DND-41 (cell line): ENCODE data around the gene MYOZ1.

Experiments used
- ATAC-seq: fragments of 200-7000 bp; cut with Tn5 transposase; 3 replicates; pipeline ENCODE4 v1.9.1; 2021; ENCODE audit warnings: low read depth; ENCODE audit not compliant: insufficient read depth
- DNase-seq: peaks from one replicate; pipeline ENCODE4 v3.0.0-alpha.2; 2020
- H2AFZ ChIP-seq: 2 replicates; pipeline ENCODE4 v1.6.0; 2012; ENCODE audit warnings: low read depth, low read length
- H3K27ac ChIP-seq: 2 replicates; pipeline ENCODE4 v1.5.1; 2012; ENCODE audit warnings: low read length, inconsistent platforms
- H3K27me3 ChIP-seq: fragments of 200-600 bp; sonication (generic); 2 replicates; pipeline ENCODE4 v1.6.0; 2012; ENCODE audit warnings: low read length, mild to moderate bottlenecking, inconsistent platforms; ENCODE audit not compliant: insufficient read depth, poor library complexity
- H3K36me3 ChIP-seq: 2 replicates; pipeline ENCODE4 v1.5.1; 2012; ENCODE audit warnings: low read length, inconsistent platforms; ENCODE audit not compliant: insufficient read depth
- H3K4me1 ChIP-seq: 2 replicates; pipeline ENCODE4 v1.5.1; 2012; ENCODE audit warnings: mild to moderate bottlenecking, low read length; ENCODE audit not compliant: insufficient read depth
- H3K4me2 ChIP-seq: 2 replicates; pipeline ENCODE4 v1.6.0; 2012; ENCODE audit warnings: mild to moderate bottlenecking, moderate library complexity, low read length, inconsistent platforms; ENCODE audit not compliant: insufficient read depth
- H3K4me3 ChIP-seq, 2 experiments: fragments of 200-600 bp in 1 of 2; shearing (Covaris generic) in 1 of 2; 2 replicates each; pipeline ENCODE4 v1.5.1; 2012 to 2016; ENCODE audit warnings: inconsistent platforms in 2 of 2, low read length in 2 of 2, mild to moderate bottlenecking in 2 of 2, low read depth in 1 of 2, moderate library complexity in 1 of 2
- H3K79me2 ChIP-seq: 2 replicates; pipeline ENCODE4 v1.6.0; 2012; ENCODE audit warnings: low read length, inconsistent platforms; ENCODE audit not compliant: insufficient read depth
- H3K9ac ChIP-seq: 2 replicates; pipeline ENCODE4 v1.6.0; 2012; ENCODE audit warnings: low read depth, mild to moderate bottlenecking, inconsistent platforms, low read length, moderate library complexity
- H3K9me3 ChIP-seq: 2 replicates; pipeline ENCODE4 v1.5.1; 2012; ENCODE audit warnings: low read length, moderate library complexity, mild to moderate bottlenecking, inconsistent platforms; ENCODE audit not compliant: insufficient read depth, severe bottlenecking
- H4K20me1 ChIP-seq: 2 replicates; pipeline ENCODE4 v1.6.0; 2012; ENCODE audit warnings: low read length; ENCODE audit not compliant: insufficient read depth
- EZH2 ChIP-seq: IDR thresholded peaks from 3 replicates; pipeline ENCODE4 v1.6.1; 2012; ENCODE audit warnings: borderline replicate concordance, low read depth, mild to moderate bottlenecking, moderate library complexity, low read length, inconsistent platforms; ENCODE audit not compliant: severe bottlenecking
- TF ChIP-seq, protein P1 (sequence below): IDR thresholded peaks from 2 replicates; pipeline ENCODE4 v1.5.1; 2012; ENCODE audit warnings: borderline replicate concordance, low read length, moderate library complexity, mild to moderate bottlenecking; ENCODE audit not compliant: poor library complexity, severe bottlenecking; ENCODE audit errors: extremely low read depth

The MYOZ1 gene

DNA sequence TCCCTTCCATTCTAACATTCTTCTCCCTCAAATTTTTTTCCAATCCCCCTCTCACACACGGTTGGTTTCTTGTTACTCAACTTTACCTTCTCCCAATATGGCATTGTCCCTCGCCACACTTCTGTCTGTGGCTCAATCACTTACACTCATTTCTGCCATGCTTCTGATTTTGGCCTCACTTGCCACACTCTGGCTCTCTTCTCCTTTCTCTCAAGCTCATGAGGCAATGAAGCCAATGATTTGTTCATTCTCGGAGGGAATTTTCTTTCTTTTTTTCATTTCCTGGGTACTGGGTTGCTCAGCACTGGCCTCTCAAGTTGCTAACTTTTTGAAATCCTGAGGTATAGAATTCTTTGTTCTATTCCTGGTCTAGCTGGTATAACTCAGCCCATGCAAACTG lies 4.0 kb upstream of the MYOZ1 start:
- no peak overlapping the region for H3K9ac ChIP-seq
- no peaks in the 10 kb centered on the region for H3K36me3 ChIP-seq
- TF ChIP-seq, protein P1, sequence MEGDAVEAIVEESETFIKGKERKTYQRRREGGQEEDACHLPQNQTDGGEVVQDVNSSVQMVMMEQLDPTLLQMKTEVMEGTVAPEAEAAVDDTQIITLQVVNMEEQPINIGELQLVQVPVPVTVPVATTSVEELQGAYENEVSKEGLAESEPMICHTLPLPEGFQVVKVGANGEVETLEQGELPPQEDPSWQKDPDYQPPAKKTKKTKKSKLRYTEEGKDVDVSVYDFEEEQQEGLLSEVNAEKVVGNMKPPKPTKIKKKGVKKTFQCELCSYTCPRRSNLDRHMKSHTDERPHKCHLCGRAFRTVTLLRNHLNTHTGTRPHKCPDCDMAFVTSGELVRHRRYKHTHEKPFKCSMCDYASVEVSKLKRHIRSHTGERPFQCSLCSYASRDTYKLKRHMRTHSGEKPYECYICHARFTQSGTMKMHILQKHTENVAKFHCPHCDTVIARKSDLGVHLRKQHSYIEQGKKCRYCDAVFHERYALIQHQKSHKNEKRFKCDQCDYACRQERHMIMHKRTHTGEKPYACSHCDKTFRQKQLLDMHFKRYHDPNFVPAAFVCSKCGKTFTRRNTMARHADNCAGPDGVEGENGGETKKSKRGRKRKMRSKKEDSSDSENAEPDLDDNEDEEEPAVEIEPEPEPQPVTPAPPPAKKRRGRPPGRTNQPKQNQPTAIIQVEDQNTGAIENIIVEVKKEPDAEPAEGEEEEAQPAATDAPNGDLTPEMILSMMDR = no peak
- no peak for TF ChIP-seq EZH2
- H3K79me2 ChIP-seq = no peaks in the 10 kb centered on the region
- H4K20me1 ChIP-seq = no peaks in the 10 kb centered on the region
- no peak overlapping the region for H3K4me3 ChIP-seq
- no peaks in the 10 kb centered on the region for H3K4me1 ChIP-seq
- no peak overlapping the region for H2AFZ ChIP-seq
- ATAC-seq = no peak
- no peak overlapping the region for H3K27ac ChIP-seq
- H3K4me2 ChIP-seq = no peak overlapping the region
- H3K9me3 ChIP-seq = no peaks in the 10 kb centered on the region
- no peak for DNase-seq
- H3K27me3 ChIP-seq = no peaks in the 10 kb centered on the region

DNA sequence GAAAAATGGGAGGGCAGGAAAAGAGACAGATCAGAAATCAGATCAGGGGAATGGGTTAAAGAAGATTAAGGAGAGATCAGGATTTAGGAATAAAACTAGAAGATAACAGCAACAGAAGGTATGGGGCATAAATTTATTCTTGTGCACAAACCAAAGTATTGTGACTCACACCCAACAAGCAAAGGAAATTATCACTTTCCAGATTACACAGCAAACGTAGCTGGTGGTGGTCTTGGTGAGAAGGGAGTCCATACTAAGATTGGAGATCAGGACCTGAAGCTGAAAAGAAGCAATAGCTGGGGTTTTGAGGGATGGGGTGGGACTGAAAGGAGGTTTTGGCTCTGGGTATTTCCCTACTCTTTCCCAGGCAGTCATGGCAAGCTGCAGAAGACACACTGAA lies 3.5 kb upstream of the MYOZ1 start:
- no peaks in the 10 kb centered on the region for H4K20me1 ChIP-seq
- no peaks in the 10 kb centered on the region for H3K36me3 ChIP-seq
- H3K4me3 ChIP-seq = no peak overlapping the region
- no peak overlapping the region for H3K9ac ChIP-seq
- H3K27me3 ChIP-seq = no peaks in the 10 kb centered on the region
- TF ChIP-seq, protein P1 = no peak
- TF ChIP-seq EZH2 = no peak
- DNase-seq = no peak
- H3K27ac ChIP-seq = no peak overlapping the region
- no peak overlapping the region for H2AFZ ChIP-seq
- ATAC-seq = no peak
- no peaks in the 10 kb centered on the region for H3K79me2 ChIP-seq
- H3K4me1 ChIP-seq = no peaks in the 10 kb centered on the region
- no peaks in the 10 kb centered on the region for H3K9me3 ChIP-seq
- no peak overlapping the region for H3K4me2 ChIP-seq

DNA sequence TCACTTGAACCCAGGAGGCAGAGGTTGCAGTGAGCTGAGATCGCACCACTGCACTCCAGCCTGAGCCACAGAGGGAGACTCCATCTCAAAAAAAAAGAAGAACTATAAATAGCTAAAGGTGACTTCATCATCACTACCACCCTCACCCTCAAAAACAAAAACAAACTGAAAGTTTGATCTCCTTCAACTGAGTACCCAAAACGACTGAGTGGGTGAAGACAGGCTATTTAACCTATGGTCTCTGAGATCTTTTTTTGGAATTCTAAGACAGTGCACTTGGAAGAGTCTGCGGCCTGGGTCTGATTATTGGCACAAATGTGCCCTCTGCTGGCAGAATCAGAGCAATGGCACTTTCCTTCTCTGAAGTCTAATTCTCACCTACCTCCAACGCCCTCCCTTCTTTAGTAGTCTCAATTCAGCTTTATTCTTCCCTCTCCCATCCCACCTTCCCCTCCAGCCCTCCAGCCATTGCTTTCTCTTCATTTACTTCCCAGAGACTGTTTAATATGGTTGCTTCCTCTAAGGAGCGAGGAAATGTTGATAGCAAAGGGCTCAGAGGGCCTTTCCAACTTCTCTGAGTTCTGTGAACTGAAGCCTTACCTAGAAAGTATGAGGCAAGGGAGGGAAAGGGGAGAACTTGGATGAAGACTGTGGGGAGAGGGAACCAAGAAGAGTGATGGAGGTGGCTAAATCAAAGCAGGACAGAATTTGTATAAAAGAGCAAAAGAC lies 2.9 kb upstream of the MYOZ1 start:
- no peaks in the 10 kb centered on the region for H3K9me3 ChIP-seq
- H3K79me2 ChIP-seq = no peaks in the 10 kb centered on the region
- H2AFZ ChIP-seq = peak overlapping the region; percentile 51; the same call in 1 of the 2 replicates
- no peaks in the 10 kb centered on the region for H3K27me3 ChIP-seq
- no peak overlapping the region for H3K4me3 ChIP-seq
- H3K27ac ChIP-seq = no peak overlapping the region
- H4K20me1 ChIP-seq = no peaks in the 10 kb centered on the region
- ATAC-seq (peak; percentile 92), DNase-seq (peak; percentile 66)
- H3K9ac ChIP-seq = no peak overlapping the region
- no peaks in the 10 kb centered on the region for H3K4me1 ChIP-seq
- no peaks in the 10 kb centered on the region for H3K36me3 ChIP-seq
- H3K4me2 ChIP-seq = no peak overlapping the region
- TF ChIP-seq, protein P1 = peak; percentile 94
- TF ChIP-seq EZH2 = no peak

DNA sequence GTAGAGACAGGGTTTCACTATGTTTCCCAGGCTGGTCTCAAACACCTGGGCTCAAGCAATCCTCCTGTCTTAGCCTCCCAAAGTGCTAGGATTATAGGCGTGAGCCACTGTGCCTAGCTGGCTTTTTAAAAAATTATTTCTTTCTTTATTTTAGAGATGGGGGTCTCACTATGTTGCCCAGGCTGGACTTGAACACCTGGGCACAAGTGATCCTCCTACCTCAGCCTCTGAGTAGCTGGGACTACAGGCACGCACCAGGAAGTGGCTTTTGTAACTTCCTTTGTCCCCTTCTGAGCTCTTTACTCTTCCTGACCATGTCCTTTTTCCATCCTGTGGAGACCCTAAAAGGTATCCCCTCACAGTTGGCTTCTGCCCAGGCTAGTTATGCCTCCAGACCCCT lies 2.1 kb upstream of the MYOZ1 start:
- no peak overlapping the region for H3K9ac ChIP-seq

More for the DNA sequence above, 2.1 kb upstream of the MYOZ1 start:
- no peaks in the 10 kb centered on the region for H3K36me3 ChIP-seq
- no peak overlapping the region for H3K4me2 ChIP-seq
- no peak for TF ChIP-seq EZH2
- TF ChIP-seq, protein P1 = no peak
- no peak for DNase-seq
- no peaks in the 10 kb centered on the region for H3K9me3 ChIP-seq
- H3K27ac ChIP-seq = no peak overlapping the region
- H4K20me1 ChIP-seq = no peaks in the 10 kb centered on the region
- no peaks in the 10 kb centered on the region for H3K79me2 ChIP-seq
- no peak overlapping the region for H3K4me3 ChIP-seq
- H2AFZ ChIP-seq = no peak overlapping the region
- ATAC-seq = no peak
- H3K27me3 ChIP-seq = no peaks in the 10 kb centered on the region
- no peaks in the 10 kb centered on the region for H3K4me1 ChIP-seq
